ENCODE results near the gene DMGDH.

DMGDH gene

GRCh38 chr5:78975035-78975434 lies 94.4 kb downstream of the DMGDH start:
- no peak overlapping the region for H3K27ac ChIP-seq
- TF ChIP-seq ZFX (IDR thresholded peaks at IDR 0.05; ENCODE audit: borderline replicate concordance) (no peak), CTCF (IDR thresholded peaks at IDR 0.05) (no peak)

DNA sequence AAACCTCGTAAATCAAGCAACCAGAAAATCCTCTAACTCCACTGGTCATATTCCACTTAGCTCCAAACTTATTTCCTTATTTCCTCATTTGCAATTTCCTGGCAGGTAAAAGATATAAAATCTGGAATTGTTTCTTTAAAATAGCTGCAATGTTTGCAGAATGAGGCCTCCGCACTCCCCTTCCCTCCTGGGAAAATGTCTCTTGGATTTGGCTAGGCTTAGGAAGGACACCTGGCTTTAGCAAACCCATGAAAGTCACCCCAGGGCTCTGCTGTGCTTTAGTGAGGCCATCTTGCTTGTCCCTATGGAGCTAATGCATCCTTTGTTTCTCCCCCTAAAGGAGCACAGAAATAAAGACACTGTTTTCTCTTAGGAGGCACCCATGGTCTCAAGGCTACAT lies 94.9 kb downstream of the DMGDH start:
- TF ChIP-seq CTCF (IDR thresholded peaks at IDR 0.05) (no peak), ZFX (IDR thresholded peaks at IDR 0.05; ENCODE audit: borderline replicate concordance) (no peak)
- no peak overlapping the region for H3K27ac ChIP-seq

GRCh38 chr5:78974011-78974410 lies 95.5 kb downstream of the DMGDH start:
- H3K27ac ChIP-seq, result no peak overlapping the region
- TF ChIP-seq ZFX (IDR thresholded peaks at IDR 0.05; ENCODE audit: borderline replicate concordance), result no peak
- no peak for TF ChIP-seq CTCF (IDR thresholded peaks at IDR 0.05)

DNA sequence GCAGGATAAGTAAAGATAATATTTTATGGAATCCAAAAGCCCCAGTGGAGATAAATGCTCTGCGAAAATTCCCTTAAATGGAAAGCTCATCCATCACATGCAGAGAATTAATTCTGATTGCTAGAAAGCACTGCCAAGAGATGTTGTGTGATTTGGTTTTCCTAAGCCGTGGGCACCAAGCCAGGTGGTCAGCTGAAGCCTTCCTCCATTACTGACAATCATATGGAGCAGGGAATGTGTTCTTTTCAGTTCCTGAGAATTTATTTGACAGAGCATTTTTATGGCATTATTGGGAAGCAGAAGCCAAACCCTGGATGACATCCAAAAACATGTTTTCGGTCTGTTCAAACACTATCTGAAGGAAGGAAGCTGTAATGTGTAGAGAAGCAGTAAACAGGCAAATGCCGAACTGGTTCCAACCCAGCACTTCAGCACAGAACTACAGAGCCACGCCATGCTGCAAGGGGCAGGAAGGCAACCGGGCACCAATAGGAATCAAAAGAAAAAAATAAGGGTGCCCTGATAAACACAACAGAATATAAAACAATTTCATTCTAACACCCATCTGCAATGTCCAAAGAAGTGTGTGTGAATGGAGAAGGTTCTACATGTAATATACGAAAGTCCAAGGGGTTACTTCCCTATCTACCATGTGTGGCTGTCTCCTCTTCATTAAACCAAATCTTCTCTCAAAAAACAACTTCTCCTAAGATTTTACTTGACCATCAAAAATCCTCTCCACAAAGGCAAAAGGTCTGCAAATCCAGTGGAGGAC lies 96.6 kb downstream of the DMGDH start:
- TF ChIP-seq CTCF (IDR thresholded peaks at IDR 0.05) (no peak), ZFX (IDR thresholded peaks at IDR 0.05; ENCODE audit: borderline replicate concordance) (no peak)
- no peak overlapping the region for H3K27ac ChIP-seq

DNA sequence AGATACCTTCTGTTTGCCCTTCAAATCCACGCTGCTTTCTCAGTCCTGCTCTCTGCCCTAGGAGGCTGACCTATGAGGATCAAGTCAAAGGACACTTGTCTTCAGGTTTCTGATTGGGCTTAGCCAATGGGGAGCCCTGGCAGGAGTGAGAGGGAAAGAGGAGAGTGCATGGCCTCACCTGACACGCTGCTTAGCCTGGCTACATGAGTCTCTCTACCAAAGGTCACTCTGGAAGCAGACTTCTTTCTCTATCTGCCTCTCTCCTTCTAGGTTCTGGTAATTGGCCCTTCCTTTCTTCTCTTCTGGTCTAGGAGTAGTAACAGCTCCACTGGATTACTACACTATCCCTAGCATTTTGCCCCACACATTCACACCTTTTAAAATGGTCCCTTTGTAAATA lies 97.5 kb downstream of the DMGDH start:
- no peak for TF ChIP-seq CTCF (IDR thresholded peaks at IDR 0.05)
- no peak for TF ChIP-seq ZFX (IDR thresholded peaks at IDR 0.05; ENCODE audit: borderline replicate concordance)

GRCh38 chr5:78968781-78969180 lies 100.7 kb downstream of the DMGDH start:
- no peak overlapping the region for H3K27ac ChIP-seq
- no peak for TF ChIP-seq CTCF (IDR thresholded peaks at IDR 0.05)
- no peak for TF ChIP-seq ZFX (IDR thresholded peaks at IDR 0.05; ENCODE audit: borderline replicate concordance)

More for the DNA sequence above, 97.5 kb downstream of the DMGDH start:
- no peak overlapping the region for H3K27ac ChIP-seq

- H3K27ac ChIP-seq, result no peak overlapping the region
- TF ChIP-seq ZFX (IDR thresholded peaks at IDR 0.05; ENCODE audit: borderline replicate concordance) (no peak), CTCF (IDR thresholded peaks at IDR 0.05) (peak; percentile 54)
Measured at GRCh38 chr5:78964889-78965288, 104.6 kb downstream of the DMGDH start.
